SU-DHL-6 (cell line): ENCODE data around the gene ZNRF1.

Experiments used
- H2AFZ ChIP-seq: fragments of 200-600 bp; sonication (generic); 2 replicates; pipeline ENCODE4 v1.6.1; 2014; ENCODE audit warnings: low read depth, mild to moderate bottlenecking, moderate library complexity, mixed read lengths, antibody characterized with exemption, low read length; ENCODE audit not compliant: severe bottlenecking
- H3F3A ChIP-seq: fragments of 200-600 bp; shearing (Covaris generic); 2 replicates; pipeline ENCODE4 v1.6.0; 2016; ENCODE audit warnings: antibody characterized with exemption, mild to moderate bottlenecking; ENCODE audit not compliant: insufficient read depth
- H3K27ac ChIP-seq: fragments of 200-600 bp; sonication (generic); 2 replicates; pipeline ENCODE4 v1.5.1; 2016; ENCODE audit warnings: low read depth, mild to moderate bottlenecking, low read length, moderate library complexity, mixed read lengths
- H3K27me3 ChIP-seq: fragments of 200-600 bp; sonication (generic), shearing (Covaris generic); 2 replicates; pipeline ENCODE4 v1.6.0; 2014; ENCODE audit warnings: mild to moderate bottlenecking, low read length
- H3K36me3 ChIP-seq: fragments of 200-600 bp; sonication (generic); 2 replicates; pipeline ENCODE4 v1.6.1; 2014; ENCODE audit warnings: mild to moderate bottlenecking, low read length, mixed read lengths
- H3K4me2 ChIP-seq: fragments of 300-600, 200-600 bp; shearing (Covaris generic), sonication (generic); 2 replicates; pipeline ENCODE4 v1.6.0; 2014; ENCODE audit warnings: low read length, low read depth, mild to moderate bottlenecking; ENCODE audit not compliant: poor library complexity, severe bottlenecking
- H3K4me3 ChIP-seq: fragments of 200-600 bp; sonication (generic); 2 replicates; pipeline ENCODE4 v1.5.1; 2014; ENCODE audit warnings: antibody characterized with exemption, low read length, mild to moderate bottlenecking, mixed read lengths; ENCODE audit not compliant: insufficient read depth, poor library complexity, severe bottlenecking
- H3K79me2 ChIP-seq: fragments of 200-600 bp; sonication (generic); 2 replicates; pipeline ENCODE4 v1.6.1; 2014; ENCODE audit warnings: mild to moderate bottlenecking, low read length, moderate library complexity; ENCODE audit not compliant: insufficient read depth
- H3K9ac ChIP-seq: fragments of 200-600 bp; sonication (generic); 2 replicates; pipeline ENCODE4 v1.7.0; 2014; ENCODE audit warnings: mild to moderate bottlenecking, low read length
- H3K9me2 ChIP-seq: fragments of 200-600 bp; sonication (generic); replicated peaks from 2 replicates; pipeline ENCODE4 v1.6.1; 2014; ENCODE audit warnings: low read length; ENCODE audit not compliant: insufficient read depth
- H3K9me3 ChIP-seq: fragments of 200-600 bp; sonication (generic); 2 replicates; pipeline ENCODE4 v1.6.1; 2014; ENCODE audit warnings: low read length, mixed read lengths; ENCODE audit not compliant: insufficient read depth
- H4K20me1 ChIP-seq: fragments of 200-600 bp; sonication (generic); 2 replicates; pipeline ENCODE4 v1.6.1; 2014; ENCODE audit warnings: low read depth, mild to moderate bottlenecking, antibody characterized with exemption, low read length, moderate library complexity, mixed read lengths
- EZH2phosphoT487 ChIP-seq: fragments of 200-600 bp; sonication (generic), shearing (Covaris generic); conservative IDR thresholded peaks from 2 replicates; pipeline ENCODE4 v1.6.1; 2018; ENCODE audit warnings: mild to moderate bottlenecking, antibody characterized with exemption, low read length, moderate library complexity, mixed read lengths
- TF ChIP-seq, protein P1 (sequence below): fragments of 200-600 bp; sonication (generic); IDR thresholded peaks from one replicate; pipeline ENCODE4 v1.5.1; 2017; ENCODE audit warnings: antibody characterized with exemption, mild to moderate bottlenecking, low read length, moderate library complexity; ENCODE audit not compliant: insufficient read depth, poor library complexity, severe bottlenecking

Gene ZNRF1

DNA sequence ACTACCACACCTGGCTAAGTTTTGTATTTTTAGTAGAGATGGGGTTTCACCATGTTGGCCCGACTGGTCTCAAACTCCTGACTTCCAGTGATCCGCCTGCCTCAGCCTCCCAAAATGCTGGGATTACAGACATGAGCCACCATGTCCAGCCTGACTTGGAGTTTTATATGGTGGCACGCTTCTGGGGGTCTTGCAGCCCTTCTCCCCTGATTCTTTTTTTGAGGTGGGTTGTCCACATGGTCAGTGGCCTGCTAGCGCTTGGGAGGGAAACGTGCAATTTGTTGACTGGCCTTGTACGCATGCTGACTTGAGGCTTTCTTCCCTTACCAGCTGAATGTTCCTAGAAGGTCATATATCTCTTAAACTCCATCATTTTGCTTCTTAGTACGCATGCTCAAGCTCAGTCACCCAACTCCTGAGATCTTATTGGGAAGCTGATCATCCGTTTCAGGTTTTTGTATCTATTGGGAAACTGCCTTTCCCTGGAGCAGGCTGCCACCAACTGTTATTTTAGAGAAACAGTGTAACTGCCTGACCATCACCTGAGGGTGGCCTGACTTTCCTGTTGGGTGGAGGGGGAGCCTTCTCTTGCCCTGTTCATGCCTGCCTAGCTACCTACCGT lies 131.4 kb downstream of the ZNRF1 start:
- Histone ChIP-seq H3K27ac (no peak overlapping the region), H3K36me3 (no peaks in the 10 kb centered on the region; the same call in 1 of the 2 replicates), H3K9me2 (no peaks in the 10 kb centered on the region), H3K4me2 (no peak overlapping the region), H3F3A (no peaks in the 10 kb centered on the region), H3K27me3 (no peaks in the 10 kb centered on the region), H3K9me3 (peaks cover 9% of the 10 kb centered on the region; the same call in 1 of the 2 replicates), H3K4me3 (no peak overlapping the region), H3K9ac (no peak overlapping the region), H2AFZ (no peak overlapping the region), H4K20me1 (no peaks in the 10 kb centered on the region), H3K79me2 (no peaks in the 10 kb centered on the region)
- TF ChIP-seq EZH2phosphoT487 = no peak
- TF ChIP-seq, protein P1, sequence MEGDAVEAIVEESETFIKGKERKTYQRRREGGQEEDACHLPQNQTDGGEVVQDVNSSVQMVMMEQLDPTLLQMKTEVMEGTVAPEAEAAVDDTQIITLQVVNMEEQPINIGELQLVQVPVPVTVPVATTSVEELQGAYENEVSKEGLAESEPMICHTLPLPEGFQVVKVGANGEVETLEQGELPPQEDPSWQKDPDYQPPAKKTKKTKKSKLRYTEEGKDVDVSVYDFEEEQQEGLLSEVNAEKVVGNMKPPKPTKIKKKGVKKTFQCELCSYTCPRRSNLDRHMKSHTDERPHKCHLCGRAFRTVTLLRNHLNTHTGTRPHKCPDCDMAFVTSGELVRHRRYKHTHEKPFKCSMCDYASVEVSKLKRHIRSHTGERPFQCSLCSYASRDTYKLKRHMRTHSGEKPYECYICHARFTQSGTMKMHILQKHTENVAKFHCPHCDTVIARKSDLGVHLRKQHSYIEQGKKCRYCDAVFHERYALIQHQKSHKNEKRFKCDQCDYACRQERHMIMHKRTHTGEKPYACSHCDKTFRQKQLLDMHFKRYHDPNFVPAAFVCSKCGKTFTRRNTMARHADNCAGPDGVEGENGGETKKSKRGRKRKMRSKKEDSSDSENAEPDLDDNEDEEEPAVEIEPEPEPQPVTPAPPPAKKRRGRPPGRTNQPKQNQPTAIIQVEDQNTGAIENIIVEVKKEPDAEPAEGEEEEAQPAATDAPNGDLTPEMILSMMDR = no peak

DNA sequence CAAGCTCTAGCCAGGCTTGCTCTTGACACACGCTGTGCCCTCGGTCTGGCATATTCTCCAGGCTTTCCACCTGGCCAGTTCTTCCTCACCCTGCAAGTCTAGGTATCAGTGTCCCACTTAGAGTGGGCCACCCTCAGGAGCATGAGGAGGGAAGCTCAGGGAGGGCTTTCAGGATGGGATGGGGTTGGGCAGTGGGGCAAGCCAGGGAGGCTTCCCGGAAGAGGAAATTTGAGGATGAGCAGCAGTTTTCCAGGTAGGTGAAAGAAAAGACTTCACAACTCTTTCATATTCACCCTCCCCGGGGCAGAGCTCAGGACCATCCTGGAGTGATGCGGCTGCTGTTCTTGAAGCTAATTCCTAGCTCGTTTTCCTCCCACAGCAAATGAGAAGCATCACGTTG lies 132.3 kb downstream of the ZNRF1 start:
- Histone ChIP-seq H3F3A (no peaks in the 10 kb centered on the region), H3K4me3 (no peak overlapping the region), H3K9me3 (peaks cover 9% of the 10 kb centered on the region; the same call in 1 of the 2 replicates), H3K4me2 (no peak overlapping the region), H3K36me3 (no peaks in the 10 kb centered on the region; the same call in 1 of the 2 replicates), H3K79me2 (no peaks in the 10 kb centered on the region), H4K20me1 (no peaks in the 10 kb centered on the region), H3K9me2 (no peaks in the 10 kb centered on the region), H3K9ac (no peak overlapping the region), H3K27me3 (no peaks in the 10 kb centered on the region), H3K27ac (no peak overlapping the region), H2AFZ (no peak overlapping the region)
- TF ChIP-seq, protein P1 = no peak
- TF ChIP-seq EZH2phosphoT487 = no peak

DNA sequence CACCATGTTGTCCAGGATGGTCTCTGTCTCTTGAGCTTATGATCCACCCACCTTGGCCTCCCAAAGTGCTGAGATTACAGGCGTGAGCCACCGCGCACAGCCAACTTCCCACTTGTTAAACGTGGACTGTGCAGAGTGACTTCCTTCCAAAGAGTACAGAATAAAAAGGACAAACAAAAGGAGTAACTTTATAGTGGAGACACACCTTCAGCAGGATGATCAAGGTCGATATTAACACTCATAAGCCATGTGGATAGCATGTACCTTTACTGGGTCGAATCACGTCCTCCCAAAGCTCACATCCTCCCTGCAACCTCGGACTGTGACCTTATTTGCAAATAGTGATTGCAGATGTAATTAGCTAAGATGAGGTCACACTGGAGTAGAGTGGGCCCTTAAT lies 139.4 kb downstream of the ZNRF1 start:
- Histone ChIP-seq H3K79me2 (no peaks in the 10 kb centered on the region), H3K4me2 (no peak overlapping the region), H4K20me1 (no peaks in the 10 kb centered on the region), H3K36me3 (no peaks in the 10 kb centered on the region), H3K9ac (no peak overlapping the region), H3K4me3 (no peak overlapping the region), H3K9me3 (no peaks in the 10 kb centered on the region), H3K9me2 (no peaks in the 10 kb centered on the region), H3K27ac (no peak overlapping the region), H3K27me3 (no peaks in the 10 kb centered on the region), H2AFZ (no peak overlapping the region), H3F3A (no peaks in the 10 kb centered on the region)
- TF ChIP-seq, protein P1 = no peak
- no peak for TF ChIP-seq EZH2phosphoT487
